Subcutaneous adipose tissue (tissue), 4 donors: Measurements from ENCODE around the gene ATP2C2. TPM values are rescaled to one million over a fixed set of nuclear protein-coding genes. Genes with fewer than 3 reads are reported as not detected.

Experiments
- total RNA-seq, 4 donors: library from RNA; depleted of rRNA; stranded (reverse); fragments of >200 nt; gene quantifications; one replicate each; pipeline ENCODE4 v1.1.0, GENCODE V29; 2016
- TF ChIP-seq, protein P1 (sequence below): fragments of 450-650 bp; IDR thresholded peaks from one replicate; pipeline ENCODE4 v1.5.1; 2016; ENCODE audit warnings: low read depth, mild to moderate bottlenecking, control low read depth, antibody characterized with exemption, moderate library complexity

The ATP2C2 gene
- total RNA-seq, 4 donors from 2014 or later: not detected

DNA sequence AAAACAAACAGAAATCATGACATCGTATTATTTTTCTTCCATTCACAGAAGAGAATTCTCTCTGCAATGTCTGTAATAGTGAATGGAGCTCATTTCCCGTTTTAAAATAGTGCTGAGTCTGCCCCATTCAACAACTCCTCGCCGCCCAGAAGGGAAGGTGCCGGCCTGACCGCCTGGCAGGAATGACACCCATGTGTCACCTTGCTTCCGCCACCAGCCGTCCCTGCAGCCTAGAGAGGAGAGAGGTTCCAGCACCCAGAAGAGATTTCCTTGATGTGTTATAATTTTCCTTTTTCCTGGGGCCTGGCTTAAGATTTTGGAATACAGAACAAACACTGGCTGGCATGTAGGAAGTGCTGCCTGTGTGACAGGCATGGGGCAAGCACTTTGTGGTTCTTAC is 76.1 kb downstream of the ATP2C2 start:
- TF ChIP-seq, protein P1, sequence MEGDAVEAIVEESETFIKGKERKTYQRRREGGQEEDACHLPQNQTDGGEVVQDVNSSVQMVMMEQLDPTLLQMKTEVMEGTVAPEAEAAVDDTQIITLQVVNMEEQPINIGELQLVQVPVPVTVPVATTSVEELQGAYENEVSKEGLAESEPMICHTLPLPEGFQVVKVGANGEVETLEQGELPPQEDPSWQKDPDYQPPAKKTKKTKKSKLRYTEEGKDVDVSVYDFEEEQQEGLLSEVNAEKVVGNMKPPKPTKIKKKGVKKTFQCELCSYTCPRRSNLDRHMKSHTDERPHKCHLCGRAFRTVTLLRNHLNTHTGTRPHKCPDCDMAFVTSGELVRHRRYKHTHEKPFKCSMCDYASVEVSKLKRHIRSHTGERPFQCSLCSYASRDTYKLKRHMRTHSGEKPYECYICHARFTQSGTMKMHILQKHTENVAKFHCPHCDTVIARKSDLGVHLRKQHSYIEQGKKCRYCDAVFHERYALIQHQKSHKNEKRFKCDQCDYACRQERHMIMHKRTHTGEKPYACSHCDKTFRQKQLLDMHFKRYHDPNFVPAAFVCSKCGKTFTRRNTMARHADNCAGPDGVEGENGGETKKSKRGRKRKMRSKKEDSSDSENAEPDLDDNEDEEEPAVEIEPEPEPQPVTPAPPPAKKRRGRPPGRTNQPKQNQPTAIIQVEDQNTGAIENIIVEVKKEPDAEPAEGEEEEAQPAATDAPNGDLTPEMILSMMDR: no peak

DNA sequence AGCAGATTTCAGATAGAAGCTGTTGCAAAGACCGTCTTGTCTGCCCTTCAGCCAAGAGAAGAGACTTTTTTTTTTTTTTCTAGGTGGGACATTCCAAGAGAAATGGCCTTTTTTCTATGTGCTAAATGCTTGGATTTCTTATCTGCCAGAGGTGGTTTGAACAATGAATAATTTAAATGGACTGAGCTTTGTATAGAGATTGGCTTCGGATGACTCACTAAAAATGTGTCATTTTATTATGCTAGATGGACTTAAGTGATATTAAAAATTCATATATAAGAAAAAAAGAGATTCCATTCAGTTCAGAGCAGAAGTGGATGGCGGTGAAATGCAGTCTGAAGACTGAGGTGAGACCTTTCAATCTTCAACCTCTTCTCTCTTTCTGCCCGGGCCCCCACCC is 77.7 kb downstream of the ATP2C2 start:
- TF ChIP-seq, protein P1: no peak

DNA sequence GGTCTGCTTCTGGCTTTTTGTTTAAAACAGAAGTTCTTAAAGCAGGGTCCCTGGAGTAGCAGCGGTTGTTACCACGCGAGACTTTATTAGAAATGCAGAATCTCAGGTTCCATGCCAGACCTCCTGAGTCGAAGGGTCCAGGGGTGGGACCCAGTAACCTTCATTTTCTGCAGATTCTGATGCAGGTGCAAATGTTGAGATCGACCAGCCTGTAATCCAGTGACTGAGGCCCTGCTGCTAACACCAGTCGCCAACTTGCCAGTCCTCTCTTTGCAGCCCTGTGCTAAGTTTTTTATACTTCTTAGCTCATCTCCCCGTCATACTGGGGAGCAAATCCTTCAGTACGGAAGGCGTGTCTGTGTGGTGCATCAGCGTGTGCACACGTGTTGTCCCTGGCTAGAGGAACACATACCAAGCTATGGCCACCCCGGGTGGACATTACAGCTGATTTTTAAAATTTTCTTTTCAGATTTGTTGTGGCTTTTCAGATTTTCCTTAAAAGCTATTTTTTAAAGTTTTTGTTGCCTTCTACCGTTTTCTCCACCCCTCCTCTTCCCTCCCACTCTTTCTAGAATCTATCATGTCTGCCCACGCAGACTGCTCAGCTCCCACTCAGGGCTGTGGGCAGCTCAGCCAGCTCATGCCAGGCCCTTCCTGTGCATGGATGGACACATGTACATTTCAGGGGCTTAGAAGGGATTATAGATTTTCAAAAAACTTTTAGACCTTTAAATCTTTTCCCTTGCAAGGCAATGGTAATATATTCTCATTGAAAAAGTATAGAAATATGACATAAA is 78.5 kb downstream of the ATP2C2 start:
- TF ChIP-seq, protein P1: no peak

DNA sequence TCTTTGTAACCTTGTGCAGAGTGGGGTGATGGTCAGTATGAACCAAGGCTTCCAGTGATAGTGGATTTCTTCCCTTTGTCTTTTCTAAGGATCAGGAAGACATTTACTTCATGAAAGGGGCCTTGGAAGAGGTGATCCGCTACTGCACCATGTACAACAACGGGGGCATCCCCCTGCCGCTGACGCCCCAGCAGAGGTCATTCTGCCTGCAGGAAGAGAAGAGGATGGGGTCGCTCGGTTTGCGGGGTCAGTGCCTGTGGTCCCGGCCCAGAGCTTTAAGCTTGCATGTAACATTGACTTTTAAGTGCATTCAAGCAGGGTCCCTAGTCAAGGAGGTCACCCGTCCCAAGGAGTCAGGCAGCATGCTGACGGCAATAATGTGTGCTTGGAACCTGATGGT is 80.1 kb downstream of the ATP2C2 start:
- TF ChIP-seq, protein P1: no peak

DNA sequence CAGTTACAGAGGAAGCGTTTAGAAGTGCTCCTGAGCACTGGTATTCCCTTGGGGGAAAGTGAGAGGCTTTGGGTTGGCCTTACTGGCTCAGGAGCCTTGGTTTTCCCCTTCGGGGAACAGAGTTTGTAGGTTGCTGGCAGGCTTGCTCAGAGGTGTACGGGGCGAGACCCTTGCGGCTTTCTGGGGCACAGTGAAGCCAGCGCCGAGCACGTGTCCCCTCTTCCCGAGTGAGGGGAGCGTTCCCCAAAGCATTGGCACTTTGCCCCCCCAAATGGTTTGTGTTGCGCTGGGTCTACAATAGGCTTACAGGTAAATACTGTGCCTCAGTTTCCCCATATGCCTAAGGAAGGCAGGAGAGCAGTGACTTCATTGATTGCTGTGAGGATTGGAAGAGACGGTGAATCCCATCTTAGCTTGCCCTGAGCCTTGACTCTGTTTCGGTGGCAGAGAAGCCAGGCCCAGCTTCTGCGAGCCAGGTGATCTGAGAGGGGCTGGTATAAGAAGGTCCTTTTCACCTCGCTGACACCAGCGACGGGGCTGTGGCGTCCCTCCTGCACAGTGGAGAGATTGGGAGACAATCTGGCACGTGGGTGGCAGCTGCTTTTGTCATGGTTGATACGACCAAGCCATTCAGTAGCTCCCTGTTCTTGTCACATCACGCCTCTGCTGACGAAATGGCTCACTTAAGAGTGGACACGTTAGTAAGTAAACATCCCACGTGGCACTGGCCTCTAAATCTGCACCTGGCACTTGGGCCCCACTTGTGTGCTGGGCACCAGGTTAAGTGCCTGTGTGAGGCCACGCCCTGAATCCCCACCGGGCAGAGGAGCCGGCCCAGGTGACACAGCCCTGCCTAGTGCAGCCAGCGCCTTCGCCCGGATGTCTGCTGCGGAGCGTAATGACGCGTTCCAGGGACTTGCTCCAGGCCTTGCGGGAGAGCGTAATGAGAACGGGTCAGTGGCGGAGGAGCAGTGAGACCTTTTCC is 81.1 kb downstream of the ATP2C2 start:
- TF ChIP-seq, protein P1: no peak

DNA sequence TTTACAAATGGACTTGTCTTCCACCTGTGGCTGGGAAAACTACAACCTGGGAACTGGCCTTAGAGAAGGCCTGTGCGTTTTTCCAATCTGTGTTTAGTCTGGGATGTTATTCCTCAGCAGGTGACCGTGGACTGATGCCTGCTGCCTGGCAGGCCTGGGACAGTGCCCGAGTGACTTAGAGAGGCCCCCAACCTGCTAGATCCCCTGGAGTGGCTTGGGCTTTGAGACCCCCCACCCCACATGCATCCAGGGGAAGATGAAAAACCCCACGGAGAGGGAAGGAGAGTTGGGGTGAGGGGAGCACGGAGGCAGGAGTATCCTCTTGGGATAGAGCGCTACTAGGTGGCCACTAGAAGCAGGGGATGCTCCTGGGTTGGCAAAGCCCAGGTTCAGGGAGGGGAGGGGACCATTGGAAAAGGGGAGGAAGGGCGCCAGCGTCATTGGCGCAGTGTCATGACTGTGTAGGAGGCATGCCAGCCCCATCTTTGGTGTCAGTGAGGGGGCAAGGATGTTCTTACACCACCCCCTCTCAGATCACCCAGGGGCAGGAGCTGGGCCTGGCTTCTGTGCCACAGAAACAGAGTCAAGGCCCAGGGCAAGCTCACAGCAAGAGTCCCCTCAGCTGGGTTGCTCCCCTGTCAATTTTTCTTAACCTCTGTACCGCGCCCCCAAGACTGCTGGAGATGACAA is 82.0 kb downstream of the ATP2C2 start:
- TF ChIP-seq, protein P1: no peak
